OCI-LY1 (cell line): Measurements from ENCODE around the gene ANKMY1.

ENCODE experiments used
- H2AFZ ChIP-seq: fragments of 200-600 bp; sonication (generic), shearing (Covaris generic); 2 replicates; pipeline ENCODE4 v1.6.0; 2014; ENCODE audit warnings: antibody characterized with exemption, mild to moderate bottlenecking, low read length
- H3F3A ChIP-seq: fragments of 200-600 bp; sonication (generic), shearing (Covaris generic); 2 replicates; pipeline ENCODE4 v1.6.0; 2014; ENCODE audit warnings: mild to moderate bottlenecking, antibody characterized with exemption, low read length, moderate library complexity; ENCODE audit not compliant: insufficient read depth
- H3K27ac ChIP-seq: fragments of 200-600 bp; sonication (generic); 2 replicates; pipeline ENCODE4 v1.5.1; 2014; ENCODE audit warnings: low read length, mixed run types, mild to moderate bottlenecking, low read depth; ENCODE audit not compliant: poor library complexity, severe bottlenecking
- H3K27me3 ChIP-seq: fragments of 200-600 bp; sonication (generic); 2 replicates; pipeline ENCODE4 v1.6.0; 2014; ENCODE audit warnings: antibody characterized with exemption, mild to moderate bottlenecking, low read length, moderate library complexity; ENCODE audit not compliant: insufficient read depth
- H3K36me3 ChIP-seq: fragments of 200-600 bp; sonication (generic); 2 replicates; pipeline ENCODE4 v1.6.1; 2014; ENCODE audit warnings: mild to moderate bottlenecking, antibody characterized with exemption, low read length, moderate library complexity, mixed read lengths; ENCODE audit not compliant: insufficient read depth
- H3K4me1 ChIP-seq: fragments of 200-600 bp; sonication (generic); 2 replicates; pipeline ENCODE4 v1.5.1; 2014; ENCODE audit warnings: mild to moderate bottlenecking, low read length, moderate library complexity; ENCODE audit not compliant: insufficient read depth, severe bottlenecking
- H3K4me2 ChIP-seq: fragments of 200-600 bp; sonication (generic), shearing (Covaris generic); 2 replicates; pipeline ENCODE4 v1.6.1; 2014; ENCODE audit warnings: low read length
- H3K4me3 ChIP-seq: fragments of 200-600 bp; sonication (generic); 2 replicates; pipeline ENCODE4 v1.5.1; 2014; ENCODE audit warnings: low read length, low read depth, mild to moderate bottlenecking, mixed read lengths; ENCODE audit not compliant: poor library complexity, severe bottlenecking
- H3K79me2 ChIP-seq: fragments of 200-600 bp; shearing (Covaris generic); 2 replicates; pipeline ENCODE4 v1.6.1; 2016; ENCODE audit warnings: mixed run types, low read length, mixed read lengths; ENCODE audit not compliant: insufficient read depth
- H3K9ac ChIP-seq: fragments of 200-600 bp; sonication (generic), shearing (Covaris generic); 2 replicates; pipeline ENCODE4 v1.6.1; 2014; ENCODE audit warnings: mild to moderate bottlenecking, low read length, mixed read lengths
- H3K9me2 ChIP-seq: fragments of 200-600 bp; sonication (generic), shearing (Covaris generic); 2 replicates; pipeline ENCODE4 v1.6.1; 2014; ENCODE audit warnings: low read depth, mild to moderate bottlenecking, low read length, mixed read lengths
- H3K9me3 ChIP-seq: fragments of 200-600 bp; shearing (Covaris generic); 2 replicates; pipeline ENCODE4 v1.6.1; 2014; ENCODE audit warnings: low read length, mixed read lengths
- H4K20me1 ChIP-seq: fragments of 200-600 bp; sonication (generic), shearing (Covaris generic); 2 replicates; pipeline ENCODE4 v1.6.0; 2016; ENCODE audit warnings: mild to moderate bottlenecking, low read length; ENCODE audit not compliant: insufficient read depth
- EZH2 ChIP-seq: fragments of 200-600 bp; sonication (generic), shearing (Covaris generic); IDR thresholded peaks from 2 replicates; pipeline ENCODE4 v1.8.0; 2017; ENCODE audit warnings: borderline replicate concordance, mixed run types, mild to moderate bottlenecking, antibody characterized with exemption, low read length, moderate library complexity, mixed read lengths
- TF ChIP-seq, protein P1 (sequence below): fragments of 200-600 bp; sonication (generic), shearing (Covaris generic); IDR thresholded peaks from 2 replicates; pipeline ENCODE4 v1.5.1; 2017; ENCODE audit warnings: mild to moderate bottlenecking, antibody characterized with exemption, low read length, moderate library complexity, mixed read lengths

The ANKMY1 gene

GRCh38 chr2:240505910-240506309 is 51.9 kb downstream of the ANKMY1 start:
- H3K9ac ChIP-seq: no peak overlapping the region
- H2AFZ ChIP-seq: no peak overlapping the region
- no peaks in the 10 kb centered on the region for H3K9me3 ChIP-seq
- H3K9me2 ChIP-seq: no peaks in the 10 kb centered on the region
- H3K27ac ChIP-seq: no peak overlapping the region
- H4K20me1 ChIP-seq: no peaks in the 10 kb centered on the region
- H3K36me3 ChIP-seq: no peaks in the 10 kb centered on the region
- no peaks in the 10 kb centered on the region for H3F3A ChIP-seq
- no peak overlapping the region for H3K4me3 ChIP-seq
- no peak overlapping the region for H3K4me2 ChIP-seq
- H3K27me3 ChIP-seq: no peaks in the 10 kb centered on the region
- TF ChIP-seq EZH2: no peak
- TF ChIP-seq, protein P1, sequence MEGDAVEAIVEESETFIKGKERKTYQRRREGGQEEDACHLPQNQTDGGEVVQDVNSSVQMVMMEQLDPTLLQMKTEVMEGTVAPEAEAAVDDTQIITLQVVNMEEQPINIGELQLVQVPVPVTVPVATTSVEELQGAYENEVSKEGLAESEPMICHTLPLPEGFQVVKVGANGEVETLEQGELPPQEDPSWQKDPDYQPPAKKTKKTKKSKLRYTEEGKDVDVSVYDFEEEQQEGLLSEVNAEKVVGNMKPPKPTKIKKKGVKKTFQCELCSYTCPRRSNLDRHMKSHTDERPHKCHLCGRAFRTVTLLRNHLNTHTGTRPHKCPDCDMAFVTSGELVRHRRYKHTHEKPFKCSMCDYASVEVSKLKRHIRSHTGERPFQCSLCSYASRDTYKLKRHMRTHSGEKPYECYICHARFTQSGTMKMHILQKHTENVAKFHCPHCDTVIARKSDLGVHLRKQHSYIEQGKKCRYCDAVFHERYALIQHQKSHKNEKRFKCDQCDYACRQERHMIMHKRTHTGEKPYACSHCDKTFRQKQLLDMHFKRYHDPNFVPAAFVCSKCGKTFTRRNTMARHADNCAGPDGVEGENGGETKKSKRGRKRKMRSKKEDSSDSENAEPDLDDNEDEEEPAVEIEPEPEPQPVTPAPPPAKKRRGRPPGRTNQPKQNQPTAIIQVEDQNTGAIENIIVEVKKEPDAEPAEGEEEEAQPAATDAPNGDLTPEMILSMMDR: no peak
- no peaks in the 10 kb centered on the region for H3K4me1 ChIP-seq
- H3K79me2 ChIP-seq: no peaks in the 10 kb centered on the region

DNA sequence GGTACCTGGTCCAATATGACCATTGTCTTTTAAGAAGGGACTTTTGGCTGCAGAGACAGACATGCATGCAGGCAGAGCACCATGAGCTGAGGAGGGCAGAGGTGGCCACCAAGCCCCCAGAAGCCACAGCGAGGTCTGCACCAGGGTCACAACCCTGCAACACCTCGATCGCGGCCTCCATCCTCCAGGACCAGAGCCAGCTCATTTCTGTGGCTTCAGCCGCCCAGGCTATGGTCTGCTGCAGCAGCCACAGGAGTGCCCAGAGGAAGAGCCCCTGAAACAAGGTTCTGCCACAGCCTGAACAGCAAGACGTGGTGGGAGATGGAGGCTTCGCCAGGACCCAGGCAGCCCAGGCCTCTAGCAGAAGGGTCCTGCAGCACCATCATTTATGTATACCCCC is 53.9 kb downstream of the ANKMY1 start:
- TF ChIP-seq, protein P1: no peak

GRCh38 chr2:240503375-240503774 is 54.4 kb downstream of the ANKMY1 start:
- TF ChIP-seq EZH2: no peak
- TF ChIP-seq, protein P1: no peak
- no peaks in the 10 kb centered on the region for H3K4me1 ChIP-seq
- H3K9me3 ChIP-seq: no peaks in the 10 kb centered on the region
- H2AFZ ChIP-seq: no peak overlapping the region
- H3K27me3 ChIP-seq: no peaks in the 10 kb centered on the region
- H3K9ac ChIP-seq: no peak overlapping the region
- no peak overlapping the region for H3K4me3 ChIP-seq
- no peaks in the 10 kb centered on the region for H3K9me2 ChIP-seq
- no peaks in the 10 kb centered on the region for H3F3A ChIP-seq
- no peak overlapping the region for H3K4me2 ChIP-seq
- no peaks in the 10 kb centered on the region for H3K79me2 ChIP-seq
- H3K36me3 ChIP-seq: no peaks in the 10 kb centered on the region
- no peaks in the 10 kb centered on the region for H4K20me1 ChIP-seq
- H3K27ac ChIP-seq: no peak overlapping the region

More for the DNA sequence above, 53.9 kb downstream of the ANKMY1 start:
- Histone ChIP-seq H3K27me3 (no peaks in the 10 kb centered on the region), H3K4me2 (no peak overlapping the region), H3K27ac (no peak overlapping the region), H3K9me3 (no peaks in the 10 kb centered on the region), H3K4me3 (no peak overlapping the region), H3K4me1 (no peaks in the 10 kb centered on the region), H2AFZ (no peak overlapping the region), H3K36me3 (no peaks in the 10 kb centered on the region), H4K20me1 (no peaks in the 10 kb centered on the region), H3K9me2 (no peaks in the 10 kb centered on the region), H3K79me2 (no peaks in the 10 kb centered on the region), H3K9ac (no peak overlapping the region), H3F3A (no peaks in the 10 kb centered on the region)
